Hepatocyte (in vitro differentiated cells): Measurements from ENCODE around the gene PCDHB10. TPM values are rescaled to one million over a fixed set of nuclear protein-coding genes. Genes with fewer than 3 reads are reported as not detected.
"Not testable (repeated sequence)": the region's sequence is repeated elsewhere in the genome, so short reads cannot be mapped to it uniquely, and the experiment has no call there.

ENCODE experiments used
- DNase-seq: peaks from one replicate; pipeline ENCODE4 v3.0.0-alpha.2; 2016; ENCODE audit warnings: low spot score
- H2AFZ ChIP-seq: fragments of 200-600 bp; sonication (generic); 2 replicates; pipeline ENCODE4 v1.6.0; 2016; ENCODE audit warnings: antibody characterized with exemption, mild to moderate bottlenecking
- H3K27ac ChIP-seq: fragments of 200-600 bp; sonication (generic); 2 replicates; pipeline ENCODE4 v1.5.1; 2016; ENCODE audit warnings: mild to moderate bottlenecking
- H3K27me3 ChIP-seq: fragments of 200-600 bp; sonication (generic); 2 replicates; pipeline ENCODE4 v1.6.1; 2016
- H3K36me3 ChIP-seq: fragments of 200-600 bp; sonication (generic); replicated peaks from 2 replicates; pipeline ENCODE4 v1.5.1; 2016; ENCODE audit warnings: low read depth; ENCODE audit not compliant: insufficient read depth
- H3K4me1 ChIP-seq: fragments of 200-600 bp; sonication (generic); 2 replicates; pipeline ENCODE4 v1.5.1; 2016; ENCODE audit warnings: mild to moderate bottlenecking, moderate library complexity; ENCODE audit not compliant: insufficient read depth
- H3K4me2 ChIP-seq: fragments of 200-600 bp; sonication (generic); 2 replicates; pipeline ENCODE4 v1.6.0; 2016
- H3K4me3 ChIP-seq: fragments of 200-600 bp; sonication (generic); 2 replicates; pipeline ENCODE4 v1.5.1; 2016; ENCODE audit warnings: mild to moderate bottlenecking
- H3K79me2 ChIP-seq: fragments of 200-600 bp; sonication (generic); 2 replicates; pipeline ENCODE4 v1.6.0; 2017; ENCODE audit warnings: mild to moderate bottlenecking
- H3K9me2 ChIP-seq: fragments of 200-600 bp; sonication (generic); replicated peaks from 2 replicates; pipeline ENCODE4 v1.6.0; 2017; ENCODE audit warnings: mild to moderate bottlenecking; ENCODE audit not compliant: insufficient read depth
- H3K9me3 ChIP-seq: fragments of 200-600 bp; sonication (generic); 2 replicates; pipeline ENCODE4 v1.5.1; 2016; ENCODE audit warnings: low read depth, mild to moderate bottlenecking
- H4K20me1 ChIP-seq: fragments of 200-600 bp; sonication (generic); 2 replicates; pipeline ENCODE4 v1.6.0; 2016; ENCODE audit warnings: mild to moderate bottlenecking; ENCODE audit not compliant: insufficient read depth, poor library complexity, severe bottlenecking
- CTCF ChIP-seq: fragments of 200-600 bp; sonication (generic); IDR thresholded peaks from 2 replicates; pipeline ENCODE4 v1.5.1; 2016; ENCODE audit warnings: antibody characterized with exemption, mild to moderate bottlenecking; ENCODE audit not compliant: poor library complexity
- EZH2 ChIP-seq: fragments of 200-600 bp; sonication (generic); IDR thresholded peaks from 2 replicates; pipeline ENCODE4 v1.6.1; 2016; ENCODE audit warnings: antibody characterized with exemption, mild to moderate bottlenecking, borderline replicate concordance
- EZH2phosphoT487 ChIP-seq: fragments of 200-600 bp; sonication (generic); IDR thresholded peaks from one replicate; pipeline ENCODE4 v1.6.1; 2018; ENCODE audit warnings: antibody characterized with exemption, mild to moderate bottlenecking, low read depth, moderate library complexity; ENCODE audit not compliant: unreplicated experiment, severe bottlenecking
- WGBS: methylation state at CpG from one replicate; pipeline ENCODE4 v1.1.6; 2016; ENCODE audit warnings: low lambda C conversion rate; ENCODE audit errors: missing lambda C conversion rate; 5-methylcytosine and 5-hydroxymethylcytosine counted together
- polyA plus RNA-seq: library from polyadenylated mRNA; unstranded; fragments of >200 nt; fragmentation: Nextera tagmentation; extraction: Ambion mirVana; gene quantifications from 2 replicates; pipeline ENCODE4 v1.2.1, GENCODE V29; 2016
- total RNA-seq: library from RNA; depleted of rRNA; stranded (reverse); fragments of >200 nt; gene quantifications from 2 replicates; pipeline ENCODE4 v1.2.3, GENCODE V29; 2014

The PCDHB10 gene
- total and polyA plus RNA-seq, 2 experiments from 2014 or later, result 2.8 to 3.1 TPM

GRCh38 chr5:141150993-141151325, 41.2 kb upstream of the PCDHB10 start:
- H3K4me3 ChIP-seq, result no peak overlapping the region
- TF ChIP-seq EZH2phosphoT487 (no peak), EZH2 (no peak), CTCF (no peak)
- H3K79me2 ChIP-seq, result no peaks in the 10 kb centered on the region
- no peaks in the 10 kb centered on the region for H4K20me1 ChIP-seq
- no peak for DNase-seq
- 94% methylated on average over 13 of the region's 13 CpGs for WGBS
- no peak overlapping the region for H3K4me2 ChIP-seq
- H2AFZ ChIP-seq, result no peak overlapping the region
- peaks cover 14% of the 10 kb centered on the region for H3K9me3 ChIP-seq
- H3K27me3 ChIP-seq, result no peaks in the 10 kb centered on the region
- H3K4me1 ChIP-seq, result no peaks in the 10 kb centered on the region
- H3K9me2 ChIP-seq, result no peaks in the 10 kb centered on the region
- H3K36me3 ChIP-seq, result no peaks in the 10 kb centered on the region
- no peak overlapping the region for H3K27ac ChIP-seq

GRCh38 chr5:141151632-141152031, 40.5 kb upstream of the PCDHB10 start:
- not testable (repeated sequence) for H3K9me2 ChIP-seq, DNase-seq, H3K27ac ChIP-seq, H3K79me2 ChIP-seq, H3K4me3 ChIP-seq, H3K27me3 ChIP-seq, H4K20me1 ChIP-seq, H3K4me1 ChIP-seq, H2AFZ ChIP-seq, H3K4me2 ChIP-seq, H3K36me3 ChIP-seq
- 98% methylated on average over 24 of the region's 41 CpGs for WGBS
- peaks cover 14% of the 10 kb centered on the region for H3K9me3 ChIP-seq

DNA sequence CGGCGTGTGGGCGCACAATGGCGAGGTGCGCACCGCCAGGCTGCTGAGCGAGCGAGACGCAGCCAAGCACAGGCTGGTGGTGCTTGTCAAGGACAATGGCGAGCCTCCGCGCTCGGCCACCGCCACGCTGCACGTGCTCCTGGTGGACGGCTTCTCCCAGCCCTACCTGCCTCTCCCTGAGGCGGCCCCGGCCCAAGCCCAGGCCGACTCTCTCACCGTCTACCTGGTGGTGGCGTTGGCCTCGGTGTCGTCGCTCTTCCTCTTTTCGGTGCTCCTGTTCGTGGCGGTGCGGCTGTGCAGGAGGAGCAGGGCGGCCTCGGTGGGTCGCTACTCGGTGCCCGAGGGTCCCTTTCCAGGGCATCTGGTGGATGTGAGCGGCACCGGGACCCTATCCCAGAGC, 40.1 kb upstream of the PCDHB10 start:
- not testable (repeated sequence) for H3K4me2 ChIP-seq, H3K9me2 ChIP-seq, H3K4me3 ChIP-seq, H4K20me1 ChIP-seq, DNase-seq, H3K36me3 ChIP-seq, H3K27ac ChIP-seq, H3K79me2 ChIP-seq, H2AFZ ChIP-seq, H3K27me3 ChIP-seq, H3K4me1 ChIP-seq
- 100% methylated on average over 21 of the region's 36 CpGs for WGBS
- H3K9me3 ChIP-seq, result peaks cover 14% of the 10 kb centered on the region

DNA sequence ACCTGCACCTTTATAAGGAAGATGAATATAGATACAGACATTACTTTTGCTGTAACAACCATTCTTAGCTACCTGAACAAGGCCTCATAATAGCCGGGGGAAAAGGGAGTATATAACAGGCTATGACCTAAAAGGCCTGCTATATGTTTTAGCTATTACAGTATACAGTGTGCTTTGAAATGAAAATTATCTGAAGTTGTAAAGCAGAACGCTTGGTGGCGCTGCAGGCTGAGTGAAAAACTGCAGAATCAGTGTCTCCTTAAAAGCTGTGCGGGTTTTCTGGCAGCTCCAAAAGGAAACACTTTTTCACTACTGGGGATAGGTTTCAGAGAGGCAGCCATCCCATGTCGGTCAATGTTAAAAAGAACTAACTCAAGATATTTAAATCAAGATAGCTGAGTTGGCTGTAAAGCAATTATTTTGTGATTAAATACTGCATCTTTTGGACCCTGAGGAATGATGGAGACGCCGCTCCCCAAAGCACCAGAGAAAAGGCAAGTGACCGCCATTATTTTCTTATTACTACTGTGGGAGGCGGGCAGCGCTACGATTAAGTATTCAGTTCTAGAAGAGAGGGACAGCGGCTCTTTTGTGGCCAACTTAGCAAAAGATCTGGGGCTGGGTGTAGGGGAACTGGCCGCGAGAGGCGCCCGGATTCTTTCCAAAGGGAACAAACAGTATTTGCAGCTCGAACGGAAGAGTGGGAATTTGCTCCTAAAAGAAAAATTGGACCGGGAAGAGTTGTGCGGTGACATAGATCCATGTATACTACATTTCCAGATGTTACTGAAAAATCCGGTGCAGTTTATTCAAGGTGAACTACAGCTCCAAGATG, 36.4 kb upstream of the PCDHB10 start:
- no peaks in the 10 kb centered on the region for H3K27me3 ChIP-seq
- H4K20me1 ChIP-seq, result no peaks in the 10 kb centered on the region
- no peaks in the 10 kb centered on the region for H3K9me2 ChIP-seq
- no peaks in the 10 kb centered on the region for H3K4me1 ChIP-seq
- H2AFZ ChIP-seq, result no peak overlapping the region
- DNase-seq, result no peak
- no peak for TF ChIP-seq EZH2phosphoT487
- TF ChIP-seq CTCF, result no peak
- TF ChIP-seq EZH2, result no peak
- no peak overlapping the region for H3K4me2 ChIP-seq
- H3K79me2 ChIP-seq, result no peaks in the 10 kb centered on the region
- H3K4me3 ChIP-seq, result no peak overlapping the region
- H3K36me3 ChIP-seq, result no peaks in the 10 kb centered on the region
- WGBS, result 85% methylated on average over 21 of the region's 21 CpGs
- H3K27ac ChIP-seq, result no peak overlapping the region
- peaks cover 10% of the 10 kb centered on the region for H3K9me3 ChIP-seq

DNA sequence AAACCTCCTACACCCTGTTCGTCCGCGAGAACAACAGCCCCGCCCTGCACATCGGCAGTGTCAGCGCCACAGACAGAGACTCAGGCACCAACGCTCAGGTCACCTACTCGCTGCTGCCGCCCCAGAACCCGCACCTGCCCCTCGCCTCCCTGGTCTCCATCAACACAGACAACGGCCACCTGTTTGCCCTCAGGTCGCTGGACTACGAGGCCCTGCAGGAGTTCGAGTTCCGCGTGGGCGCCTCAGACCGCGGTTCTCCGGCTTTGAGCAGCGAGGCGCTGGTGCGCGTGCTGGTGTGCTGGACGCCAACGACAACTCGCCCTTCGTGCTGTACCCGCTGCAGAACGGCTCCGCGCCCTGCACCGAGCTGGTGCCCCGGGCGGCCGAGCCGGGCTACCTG, 34.8 kb upstream of the PCDHB10 start:
- not testable (repeated sequence) for H2AFZ ChIP-seq, H3K4me3 ChIP-seq, H3K9me3 ChIP-seq, H3K4me1 ChIP-seq, H3K4me2 ChIP-seq, H3K27me3 ChIP-seq, H3K79me2 ChIP-seq, H4K20me1 ChIP-seq, H3K27ac ChIP-seq, H3K9me2 ChIP-seq, H3K36me3 ChIP-seq, DNase-seq
- 90% methylated on average over 35 of the region's 38 CpGs for WGBS

DNA sequence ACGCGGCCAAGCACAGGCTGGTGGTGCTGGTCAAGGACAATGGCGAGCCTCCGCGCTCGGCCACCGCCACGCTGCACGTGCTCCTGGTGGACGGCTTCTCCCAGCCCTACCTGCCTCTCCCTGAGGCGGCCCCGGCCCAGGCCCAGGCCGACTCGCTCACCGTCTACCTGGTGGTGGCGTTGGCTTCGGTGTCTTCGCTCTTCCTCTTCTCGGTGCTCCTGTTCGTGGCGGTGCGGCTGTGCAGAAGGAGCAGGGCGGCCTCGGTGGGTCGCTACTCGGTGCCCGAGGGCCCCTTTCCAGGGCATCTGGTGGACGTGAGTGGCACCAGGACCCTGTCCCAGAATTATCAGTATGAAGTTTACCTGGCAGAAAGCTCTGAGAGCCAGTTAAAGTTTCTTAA, 34.3 kb upstream of the PCDHB10 start:
- H3K27ac ChIP-seq, DNase-seq, H4K20me1 ChIP-seq, H3K36me3 ChIP-seq, H2AFZ ChIP-seq, H3K4me2 ChIP-seq, H3K27me3 ChIP-seq, H3K79me2 ChIP-seq, H3K4me3 ChIP-seq, H3K4me1 ChIP-seq, H3K9me3 ChIP-seq, H3K9me2 ChIP-seq: not testable (repeated sequence)
- WGBS, result 93% methylated on average over 17 of the region's 28 CpGs
